Ramos (cell line): Measurements from ENCODE around the gene ARL15.

Experiments used
- in situ Hi-C: fragments of 300-500 bp; cut with MboI; formaldehyde crosslinking; loops from one replicate; pipeline ENCODE4 v1.14.3; 2022; ENCODE audit warnings: low sequenced_read_pairs; ENCODE audit not compliant: unreplicated experiment

The ARL15 gene

DNA sequence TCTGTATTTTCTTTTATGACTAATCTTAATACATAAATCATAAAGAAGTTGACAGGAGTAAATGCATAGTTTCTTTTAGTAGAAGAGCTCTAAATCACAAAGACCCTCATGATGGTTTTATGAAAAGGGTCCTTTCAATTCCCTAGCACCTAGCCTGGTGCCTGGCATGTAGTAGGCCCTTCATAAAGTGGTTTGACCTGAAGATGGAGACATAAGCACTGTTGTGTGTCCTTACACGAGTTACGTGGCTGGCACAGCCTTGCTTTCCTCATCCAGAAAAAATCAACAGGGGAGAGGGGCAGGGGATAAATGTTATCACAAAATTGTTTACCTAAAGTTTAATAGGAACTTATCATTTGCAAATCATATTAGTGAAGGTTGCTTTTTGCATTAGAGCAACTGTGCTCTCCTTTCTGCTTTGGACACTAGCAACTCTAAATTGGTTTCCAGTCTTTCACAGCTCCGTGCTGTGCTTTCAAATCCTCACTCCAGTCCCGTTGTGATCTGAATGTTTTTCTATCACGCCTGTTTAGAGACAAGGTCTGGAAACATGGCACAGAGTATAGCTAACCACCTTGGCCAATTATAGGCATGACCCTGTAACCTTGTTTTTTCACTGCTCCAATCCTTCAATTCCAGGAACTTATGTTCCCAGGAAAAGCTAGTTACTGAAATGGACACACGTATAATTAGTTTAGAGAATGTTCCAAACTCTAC, 55.7 kb downstream of the ARL15 start:
- in situ Hi-C loops = no loop called here

- in situ Hi-C loops = no loop called here
These were observed 58.4 kb downstream of the ARL15 start for GRCh38 chr5:54251981-54252380.

DNA sequence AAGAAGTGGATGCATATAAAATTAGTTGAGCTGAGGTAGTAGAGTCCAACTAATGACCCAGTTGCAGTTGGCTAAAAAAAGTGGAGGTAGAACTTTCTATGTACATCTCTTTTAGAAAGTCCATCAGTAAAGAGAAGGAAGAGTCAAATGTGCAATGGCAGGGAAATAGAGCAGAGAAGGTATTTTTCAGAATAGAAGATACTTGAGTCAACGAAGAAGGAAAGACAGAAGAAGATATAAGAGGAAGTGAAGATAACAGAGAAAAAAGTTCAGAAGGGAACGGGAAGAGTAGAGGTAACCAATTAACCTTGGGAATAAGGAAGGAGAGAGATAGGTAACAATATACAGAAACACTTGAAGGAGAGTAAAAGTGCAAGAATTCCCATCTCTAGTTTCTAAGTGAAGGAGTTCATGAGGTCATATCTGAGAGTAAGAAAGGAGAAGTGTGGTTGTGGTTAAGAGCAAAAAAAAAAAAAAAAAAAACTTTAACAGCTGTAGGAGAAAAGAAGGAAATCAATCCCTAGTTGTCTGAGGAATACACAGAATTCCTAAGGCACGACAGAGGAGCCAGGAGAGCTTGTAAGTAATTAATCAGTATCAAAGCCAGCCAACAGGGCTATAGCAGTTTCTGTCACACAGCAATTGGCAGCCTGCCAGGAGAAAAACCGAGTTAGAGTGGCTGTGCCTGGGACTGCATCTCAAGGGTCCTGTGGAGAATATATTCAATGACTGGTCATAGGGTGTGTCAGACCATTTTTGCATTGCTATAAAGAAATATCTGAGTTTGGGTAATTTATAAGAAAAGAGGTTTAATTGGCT, 61.0 kb downstream of the ARL15 start:
- in situ Hi-C loops = loop anchor here (10.0 to 25.0 kb wide), 2 partner anchors 235 to 1087 kb away; no protein-coding TSS in a partner anchor

DNA sequence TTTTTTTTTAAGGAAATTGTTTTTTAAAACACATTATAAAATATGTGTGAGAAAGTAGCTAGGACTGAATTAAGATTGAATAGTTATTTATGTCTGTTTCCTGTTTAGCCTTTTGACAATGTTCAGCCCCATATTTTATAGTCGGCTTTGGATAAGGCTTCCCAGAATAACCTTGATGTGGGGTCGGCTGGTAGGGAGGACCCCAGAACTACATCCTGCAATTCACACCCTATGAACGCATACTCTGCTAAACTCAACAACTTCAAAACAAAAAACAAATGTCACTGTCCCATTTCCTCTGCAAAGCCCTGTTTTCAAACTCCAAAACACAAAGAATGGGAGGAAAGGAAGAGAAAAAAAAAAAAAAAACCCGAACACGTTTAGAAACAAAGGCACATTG, 63.1 kb downstream of the ARL15 start:
- in situ Hi-C loops = loop anchor here (10.0 to 25.0 kb wide), 2 partner anchors 238 to 1085 kb away; no protein-coding TSS in a partner anchor

GRCh38 chr5:54243483-54244080, 66.8 kb downstream of the ARL15 start:
- in situ Hi-C loops = loop anchor here (10.0 to 25.0 kb wide), 2 partner anchors 241 to 1081 kb away; no protein-coding TSS in a partner anchor

- in situ Hi-C loops = loop anchor here (10.0 to 25.0 kb wide), 2 partner anchors 243 to 1080 kb away; no protein-coding TSS in a partner anchor
These were observed 68.1 kb downstream of the ARL15 start for GRCh38 chr5:54242297-54242696.

GRCh38 chr5:54234304-54234933, 76.0 kb downstream of the ARL15 start:
- in situ Hi-C loops = loop anchor here (25.0 kb wide), 1 partner anchor 1072 kb away; no protein-coding TSS in a partner anchor

- in situ Hi-C loops = loop anchor here (25.0 kb wide), 1 partner anchor 1069 kb away; no protein-coding TSS in a partner anchor
These were observed 79.3 kb downstream of the ARL15 start for GRCh38 chr5:54230936-54231685.

DNA sequence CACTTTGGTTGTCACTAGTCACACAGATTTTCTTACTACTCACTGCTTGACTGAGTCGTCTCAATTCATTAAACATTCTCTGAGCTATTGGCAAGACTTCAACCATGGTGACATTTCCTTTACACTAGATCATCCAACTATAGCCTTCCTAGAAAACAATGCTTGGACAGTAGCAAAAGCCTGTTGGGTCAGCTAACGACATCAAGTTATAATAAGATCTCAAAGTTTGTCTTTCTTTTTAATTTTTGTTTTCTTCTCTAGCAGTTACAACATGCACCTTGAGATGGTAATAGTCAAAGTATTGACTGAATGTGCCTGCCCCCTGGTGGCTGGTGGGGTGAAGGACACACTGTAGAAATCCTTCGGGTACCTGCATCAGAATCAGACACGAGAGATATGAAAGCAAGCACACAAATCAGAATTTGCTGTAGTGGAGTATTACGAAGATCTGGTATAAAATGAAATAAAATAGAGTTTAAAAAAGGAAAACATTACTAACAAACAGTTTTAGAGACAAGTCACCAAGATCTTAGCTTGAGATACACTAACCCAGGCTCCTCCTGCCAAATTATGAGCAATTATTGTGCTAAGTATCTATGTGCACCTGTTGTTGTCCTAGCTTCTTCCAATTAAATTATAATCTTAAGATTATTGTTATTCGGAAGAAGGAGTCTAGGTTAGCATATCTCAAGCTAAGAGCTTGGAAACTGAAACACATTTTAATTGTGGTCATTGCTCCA, 81.2 kb downstream of the ARL15 start:
- in situ Hi-C loops = loop anchor here (25.0 kb wide), 1 partner anchor 1067 kb away; no protein-coding TSS in a partner anchor

DNA sequence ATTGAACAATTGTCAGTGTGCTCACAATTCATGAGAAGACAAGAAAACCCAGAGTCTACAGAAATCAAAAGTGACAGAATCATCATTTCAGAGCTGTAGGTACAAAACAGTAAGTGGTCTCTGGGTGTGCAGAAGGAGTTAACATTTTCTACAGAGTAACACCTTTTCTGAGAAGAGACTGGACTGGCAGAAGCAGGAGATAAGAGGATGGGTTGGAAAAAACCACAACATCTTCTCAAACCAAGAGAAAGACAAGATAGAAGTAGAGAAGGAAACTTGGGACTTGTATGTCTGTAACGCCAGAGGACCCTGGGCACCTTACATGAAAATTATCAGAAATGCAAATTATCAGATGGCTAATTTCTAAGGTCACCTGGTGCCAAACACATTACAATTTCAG, 82.6 kb downstream of the ARL15 start:
- in situ Hi-C loops = loop anchor here (25.0 kb wide), 1 partner anchor 1065 kb away; no protein-coding TSS in a partner anchor

DNA sequence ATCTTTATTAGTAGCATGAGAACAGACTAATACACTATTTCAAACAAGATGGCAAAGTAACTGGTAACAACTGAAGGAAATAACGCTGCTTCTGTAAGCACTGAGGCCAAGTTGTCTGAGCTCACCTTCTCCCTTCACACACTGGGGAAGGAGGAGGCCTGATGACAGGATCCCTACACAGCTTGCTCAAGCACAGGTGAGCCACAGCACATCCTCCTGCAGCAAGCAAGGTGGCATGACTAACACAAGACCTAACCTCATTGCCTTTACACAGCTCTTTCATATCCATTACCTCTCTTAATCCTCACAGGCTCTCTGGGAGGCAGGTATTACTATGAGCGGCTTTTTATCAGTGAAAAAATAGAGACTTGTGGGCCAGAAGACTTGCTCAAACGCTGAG, 83.3 kb downstream of the ARL15 start:
- in situ Hi-C loops = loop anchor here (25.0 kb wide), 1 partner anchor 1065 kb away; no protein-coding TSS in a partner anchor

- in situ Hi-C loops = loop anchor here (25.0 kb wide), 1 partner anchor 1064 kb away; no protein-coding TSS in a partner anchor
These were observed 84.2 kb downstream of the ARL15 start for GRCh38 chr5:54226215-54226614.

DNA sequence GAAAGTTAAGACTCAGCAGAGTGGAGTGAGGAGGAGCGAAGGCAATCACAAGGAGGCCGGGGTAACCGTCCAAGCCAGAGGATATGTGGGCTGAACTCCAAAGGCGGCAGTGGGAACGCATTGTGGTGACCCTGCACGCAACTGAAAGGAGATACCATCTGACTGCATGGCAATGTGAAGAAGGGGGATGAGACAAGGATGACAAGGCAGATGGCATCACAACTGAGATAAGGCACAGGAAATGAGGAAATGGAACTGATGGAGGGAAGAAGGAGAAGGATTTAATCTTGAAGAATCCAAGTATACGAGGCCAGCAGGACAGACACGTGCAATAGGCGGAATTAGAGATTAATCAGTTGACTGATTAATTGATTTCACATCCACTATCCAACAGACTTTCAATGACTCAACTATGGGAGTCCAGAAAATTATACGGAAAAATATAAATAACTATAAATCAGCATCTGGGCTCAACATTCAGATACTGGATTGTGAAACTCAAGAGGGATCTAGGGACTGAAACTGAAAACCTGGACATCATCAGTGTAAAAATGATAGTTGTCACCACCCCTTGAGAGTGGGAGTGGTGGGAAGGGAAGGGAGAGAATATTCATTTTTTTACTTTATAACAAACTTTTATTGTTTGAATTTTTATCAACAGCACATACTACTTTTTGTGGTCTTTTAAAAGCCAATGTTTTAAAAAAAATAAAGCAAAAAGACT, 86.1 kb downstream of the ARL15 start:
- in situ Hi-C loops = no loop called here

DNA sequence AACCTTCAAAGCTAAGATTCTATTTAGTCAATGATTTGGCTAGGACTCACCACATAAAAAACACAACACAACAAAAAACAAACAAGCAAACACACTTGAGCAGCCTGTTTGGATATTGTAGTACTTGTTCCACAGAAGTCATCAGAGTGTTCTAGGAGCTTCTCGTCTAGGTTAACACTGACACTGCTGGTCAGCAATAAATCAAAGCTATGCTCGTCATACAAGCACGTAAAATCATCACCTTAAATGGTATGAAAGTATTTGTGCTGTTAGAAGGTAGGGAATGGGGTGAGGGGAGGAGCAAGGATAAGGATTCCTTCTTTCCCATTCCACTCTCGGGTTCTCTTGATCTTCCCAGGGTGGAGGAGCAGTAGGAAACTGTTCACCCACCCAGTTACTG, 88.0 kb downstream of the ARL15 start:
- in situ Hi-C loops = no loop called here

- in situ Hi-C loops = no loop called here
These were observed 89.2 kb downstream of the ARL15 start for GRCh38 chr5:54221135-54221534.

DNA sequence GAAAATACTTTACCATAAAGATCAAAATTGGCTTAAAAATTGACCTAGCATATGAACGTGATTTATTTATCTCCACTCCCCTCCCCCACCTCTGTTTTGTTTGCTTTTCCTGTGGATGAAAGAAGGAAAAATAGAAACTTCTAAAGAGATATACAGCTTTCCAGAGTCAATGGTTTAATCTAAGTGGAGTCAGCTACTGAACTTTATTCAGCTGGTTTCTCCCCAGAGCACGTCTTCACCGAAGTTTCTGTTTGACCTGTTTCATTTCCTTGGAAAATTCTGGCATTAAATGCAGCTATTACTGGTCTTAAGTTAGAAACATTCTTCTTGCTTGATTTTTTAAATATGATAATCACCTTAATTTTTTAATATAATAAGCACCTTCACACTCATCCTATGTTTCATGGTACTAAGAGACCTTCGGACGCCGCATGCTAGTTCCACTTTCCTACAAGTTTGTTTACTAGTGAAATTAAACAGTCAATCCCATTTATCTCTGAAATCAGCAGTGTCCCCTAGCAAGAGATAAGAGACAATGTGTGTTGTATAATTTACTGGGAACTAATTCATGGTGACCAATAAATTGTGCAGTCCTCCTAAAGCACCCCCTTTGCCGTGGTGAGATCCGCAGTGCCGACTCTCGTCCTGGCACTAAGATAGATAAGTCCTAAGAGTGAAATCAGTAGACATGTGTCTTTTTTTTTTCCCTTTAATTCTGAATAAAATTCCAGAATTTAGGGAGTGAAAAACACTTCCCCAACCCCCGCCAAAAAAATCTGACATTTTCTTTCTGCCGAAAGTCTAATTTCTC, 89.9 kb downstream of the ARL15 start:
- in situ Hi-C loops = no loop called here
